ENCODE data around the gene NLRP10. TPM values are rescaled to one million over a fixed set of nuclear protein-coding genes. Genes with fewer than 3 reads are reported as not detected.

The NLRP10 gene
- total RNA-seq, 1 donor from 2014 or later: not detected

- Histone ChIP-seq H3K27me3 (ENCODE audit: control insufficient read depth, insufficient read depth, low read length) (no peaks in the 10 kb centered on the region), H3K36me3 (ENCODE audit: control insufficient read depth, insufficient read depth, low read length) (no peaks in the 10 kb centered on the region), H3K4me3 (ENCODE audit: low read depth, low read length) (no peak overlapping the region)
- no peak for DNase-seq (ENCODE audit: low read depth)
- TF ChIP-seq CTCF (IDR thresholded peaks at IDR 0.05; ENCODE audit: insufficient read depth, low read length, poor library complexity, severe bottlenecking): no peak
These were observed 43.0 kb upstream of the NLRP10 start for GRCh38 chr11:8008212-8008611.

- Histone ChIP-seq H3K4me3 (ENCODE audit: low read depth, low read length) (no peak overlapping the region), H3K36me3 (ENCODE audit: control insufficient read depth, insufficient read depth, low read length) (no peaks in the 10 kb centered on the region), H3K27me3 (ENCODE audit: control insufficient read depth, insufficient read depth, low read length) (no peaks in the 10 kb centered on the region)
- TF ChIP-seq CTCF (IDR thresholded peaks at IDR 0.05; ENCODE audit: insufficient read depth, low read length, poor library complexity, severe bottlenecking): peak; percentile 94
- DNase-seq (ENCODE audit: low read depth): no peak
These were observed 41.2 kb upstream of the NLRP10 start for GRCh38 chr11:8006349-8006977.

GRCh38 chr11:8005556-8005955 lies 40.3 kb upstream of the NLRP10 start:
- no peaks in the 10 kb centered on the region for H3K27me3 ChIP-seq (ENCODE audit: control insufficient read depth, insufficient read depth, low read length)
- TF ChIP-seq CTCF (IDR thresholded peaks at IDR 0.05; ENCODE audit: insufficient read depth, low read length, poor library complexity, severe bottlenecking): no peak

GRCh38 chr11:8004008-8004407 lies 38.8 kb upstream of the NLRP10 start:
- DNase-seq (ENCODE audit: low read depth): no peak
- H3K27me3 ChIP-seq (ENCODE audit: control insufficient read depth, insufficient read depth, low read length): no peaks in the 10 kb centered on the region
- no peaks in the 10 kb centered on the region for H3K36me3 ChIP-seq (ENCODE audit: control insufficient read depth, insufficient read depth, low read length)
- H3K4me3 ChIP-seq (ENCODE audit: low read depth, low read length): no peak overlapping the region
- no peak for TF ChIP-seq CTCF (IDR thresholded peaks at IDR 0.05; ENCODE audit: insufficient read depth, low read length, poor library complexity, severe bottlenecking)

More at GRCh38 chr11:8005556-8005955, 40.3 kb upstream of the NLRP10 start:
- DNase-seq (ENCODE audit: low read depth): no peak
- H3K4me3 ChIP-seq (ENCODE audit: low read depth, low read length): no peak overlapping the region
- H3K36me3 ChIP-seq (ENCODE audit: control insufficient read depth, insufficient read depth, low read length): no peaks in the 10 kb centered on the region

- no peak for DNase-seq (ENCODE audit: low read depth)
- H3K4me3 ChIP-seq (ENCODE audit: low read depth, low read length): no peak overlapping the region
- H3K36me3 ChIP-seq (ENCODE audit: control insufficient read depth, insufficient read depth, low read length): no peaks in the 10 kb centered on the region
- TF ChIP-seq CTCF (IDR thresholded peaks at IDR 0.05; ENCODE audit: insufficient read depth, low read length, poor library complexity, severe bottlenecking): no peak
- no peaks in the 10 kb centered on the region for H3K27me3 ChIP-seq (ENCODE audit: control insufficient read depth, insufficient read depth, low read length)
These were observed 37.9 kb upstream of the NLRP10 start for GRCh38 chr11:8003187-8003586.

- H3K36me3 ChIP-seq (ENCODE audit: control insufficient read depth, insufficient read depth, low read length): no peaks in the 10 kb centered on the region
- no peak for DNase-seq (ENCODE audit: low read depth)
- no peak for TF ChIP-seq CTCF (IDR thresholded peaks at IDR 0.05; ENCODE audit: insufficient read depth, low read length, poor library complexity, severe bottlenecking)
These were observed 37.4 kb upstream of the NLRP10 start for GRCh38 chr11:8002676-8003075.

More at GRCh38 chr11:8002676-8003075, 37.4 kb upstream of the NLRP10 start:
- Histone ChIP-seq H3K27me3 (ENCODE audit: control insufficient read depth, insufficient read depth, low read length) (no peaks in the 10 kb centered on the region), H3K4me3 (ENCODE audit: low read depth, low read length) (no peak overlapping the region)
